ENCODE measurements around the gene GP1BA. TPM values are rescaled to one million over a fixed set of nuclear protein-coding genes. Genes with fewer than 3 reads are reported as not detected.

The GP1BA gene
- total and polyA plus RNA-seq, 2 experiments from 2014 or later: 0.24 TPM; not detected in 1

- no peak for TF ChIP-seq STAT1 (IDR thresholded peaks at IDR 0.05; ENCODE audit: unreplicated experiment)
- TF ChIP-seq CREB1 (CRISPR knock-in tag; IDR thresholded peaks at IDR 0.05; ENCODE audit: low read depth): peak; percentile 92
- no peak for TF ChIP-seq JUNB (IDR thresholded peaks at IDR 0.05; ENCODE audit: unreplicated experiment)
- no peak for TF ChIP-seq ZNF331 (CRISPR knock-in tag; IDR thresholded peaks at IDR 0.05; ENCODE audit: low read depth)
- TF ChIP-seq EZH2 (IDR thresholded peaks at IDR 0.05; ENCODE audit: low read depth, unreplicated experiment): no peak
- TF ChIP-seq, protein P1, sequence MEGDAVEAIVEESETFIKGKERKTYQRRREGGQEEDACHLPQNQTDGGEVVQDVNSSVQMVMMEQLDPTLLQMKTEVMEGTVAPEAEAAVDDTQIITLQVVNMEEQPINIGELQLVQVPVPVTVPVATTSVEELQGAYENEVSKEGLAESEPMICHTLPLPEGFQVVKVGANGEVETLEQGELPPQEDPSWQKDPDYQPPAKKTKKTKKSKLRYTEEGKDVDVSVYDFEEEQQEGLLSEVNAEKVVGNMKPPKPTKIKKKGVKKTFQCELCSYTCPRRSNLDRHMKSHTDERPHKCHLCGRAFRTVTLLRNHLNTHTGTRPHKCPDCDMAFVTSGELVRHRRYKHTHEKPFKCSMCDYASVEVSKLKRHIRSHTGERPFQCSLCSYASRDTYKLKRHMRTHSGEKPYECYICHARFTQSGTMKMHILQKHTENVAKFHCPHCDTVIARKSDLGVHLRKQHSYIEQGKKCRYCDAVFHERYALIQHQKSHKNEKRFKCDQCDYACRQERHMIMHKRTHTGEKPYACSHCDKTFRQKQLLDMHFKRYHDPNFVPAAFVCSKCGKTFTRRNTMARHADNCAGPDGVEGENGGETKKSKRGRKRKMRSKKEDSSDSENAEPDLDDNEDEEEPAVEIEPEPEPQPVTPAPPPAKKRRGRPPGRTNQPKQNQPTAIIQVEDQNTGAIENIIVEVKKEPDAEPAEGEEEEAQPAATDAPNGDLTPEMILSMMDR (conservative IDR thresholded peaks at IDR 0.05; ENCODE audit: low read depth in 2 of 2): peak in 1 of 2 experiments; percentile 21; a peak in 2 of 4 replicates
- TF ChIP-seq, protein P2, sequence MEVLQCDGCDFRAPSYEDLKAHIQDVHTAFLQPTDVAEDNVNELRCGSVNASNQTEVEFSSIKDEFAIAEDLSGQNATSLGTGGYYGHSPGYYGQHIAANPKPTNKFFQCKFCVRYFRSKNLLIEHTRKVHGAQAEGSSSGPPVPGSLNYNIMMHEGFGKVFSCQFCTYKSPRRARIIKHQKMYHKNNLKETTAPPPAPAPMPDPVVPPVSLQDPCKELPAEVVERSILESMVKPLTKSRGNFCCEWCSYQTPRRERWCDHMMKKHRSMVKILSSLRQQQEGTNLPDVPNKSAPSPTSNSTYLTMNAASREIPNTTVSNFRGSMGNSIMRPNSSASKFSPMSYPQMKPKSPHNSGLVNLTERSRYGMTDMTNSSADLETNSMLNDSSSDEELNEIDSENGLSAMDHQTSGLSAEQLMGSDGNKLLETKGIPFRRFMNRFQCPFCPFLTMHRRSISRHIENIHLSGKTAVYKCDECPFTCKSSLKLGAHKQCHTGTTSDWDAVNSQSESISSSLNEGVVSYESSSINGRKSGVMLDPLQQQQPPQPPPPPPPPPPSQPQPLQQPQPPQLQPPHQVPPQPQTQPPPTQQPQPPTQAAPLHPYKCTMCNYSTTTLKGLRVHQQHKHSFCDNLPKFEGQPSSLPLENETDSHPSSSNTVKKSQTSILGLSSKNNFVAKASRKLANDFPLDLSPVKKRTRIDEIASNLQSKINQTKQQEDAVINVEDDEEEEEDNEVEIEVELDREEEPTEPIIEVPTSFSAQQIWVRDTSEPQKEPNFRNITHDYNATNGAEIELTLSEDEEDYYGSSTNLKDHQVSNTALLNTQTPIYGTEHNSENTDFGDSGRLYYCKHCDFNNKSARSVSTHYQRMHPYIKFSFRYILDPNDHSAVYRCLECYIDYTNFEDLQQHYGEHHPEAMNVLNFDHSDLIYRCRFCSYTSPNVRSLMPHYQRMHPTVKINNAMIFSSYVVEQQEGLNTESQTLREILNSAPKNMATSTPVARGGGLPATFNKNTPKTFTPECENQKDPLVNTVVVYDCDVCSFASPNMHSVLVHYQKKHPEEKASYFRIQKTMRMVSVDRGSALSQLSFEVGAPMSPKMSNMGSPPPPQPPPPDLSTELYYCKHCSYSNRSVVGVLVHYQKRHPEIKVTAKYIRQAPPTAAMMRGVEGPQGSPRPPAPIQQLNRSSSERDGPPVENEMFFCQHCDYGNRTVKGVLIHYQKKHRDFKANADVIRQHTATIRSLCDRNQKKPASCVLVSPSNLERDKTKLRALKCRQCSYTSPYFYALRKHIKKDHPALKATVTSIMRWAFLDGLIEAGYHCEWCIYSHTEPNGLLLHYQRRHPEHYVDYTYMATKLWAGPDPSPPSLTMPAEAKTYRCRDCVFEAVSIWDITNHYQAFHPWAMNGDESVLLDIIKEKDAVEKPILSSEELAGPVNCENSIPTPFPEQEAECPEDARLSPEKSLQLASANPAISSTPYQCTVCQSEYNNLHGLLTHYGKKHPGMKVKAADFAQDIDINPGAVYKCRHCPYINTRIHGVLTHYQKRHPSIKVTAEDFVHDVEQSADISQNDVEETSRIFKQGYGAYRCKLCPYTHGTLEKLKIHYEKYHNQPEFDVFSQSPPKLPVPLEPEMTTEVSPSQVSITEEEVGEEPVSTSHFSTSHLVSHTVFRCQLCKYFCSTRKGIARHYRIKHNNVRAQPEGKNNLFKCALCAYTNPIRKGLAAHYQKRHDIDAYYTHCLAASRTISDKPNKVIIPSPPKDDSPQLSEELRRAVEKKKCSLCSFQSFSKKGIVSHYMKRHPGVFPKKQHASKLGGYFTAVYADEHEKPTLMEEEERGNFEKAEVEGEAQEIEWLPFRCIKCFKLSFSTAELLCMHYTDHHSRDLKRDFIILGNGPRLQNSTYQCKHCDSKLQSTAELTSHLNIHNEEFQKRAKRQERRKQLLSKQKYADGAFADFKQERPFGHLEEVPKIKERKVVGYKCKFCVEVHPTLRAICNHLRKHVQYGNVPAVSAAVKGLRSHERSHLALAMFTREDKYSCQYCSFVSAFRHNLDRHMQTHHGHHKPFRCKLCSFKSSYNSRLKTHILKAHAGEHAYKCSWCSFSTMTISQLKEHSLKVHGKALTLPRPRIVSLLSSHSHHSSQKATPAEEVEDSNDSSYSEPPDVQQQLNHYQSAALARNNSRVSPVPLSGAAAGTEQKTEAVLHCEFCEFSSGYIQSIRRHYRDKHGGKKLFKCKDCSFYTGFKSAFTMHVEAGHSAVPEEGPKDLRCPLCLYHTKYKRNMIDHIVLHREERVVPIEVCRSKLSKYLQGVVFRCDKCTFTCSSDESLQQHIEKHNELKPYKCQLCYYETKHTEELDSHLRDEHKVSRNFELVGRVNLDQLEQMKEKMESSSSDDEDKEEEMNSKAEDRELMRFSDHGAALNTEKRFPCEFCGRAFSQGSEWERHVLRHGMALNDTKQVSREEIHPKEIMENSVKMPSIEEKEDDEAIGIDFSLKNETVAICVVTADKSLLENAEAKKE (CRISPR knock-in tag; IDR thresholded peaks at IDR 0.05): no peak
- Mint-ChIP-seq H3K27me3 (ENCODE audit: insufficient read depth, low read depth, poor library complexity) (peaks cover 33% of the 10 kb centered on the region), H3K36me3 (ENCODE audit: low read depth) (peaks cover 14% of the 10 kb centered on the region; the same call in 2 of the 3 replicates), H3K9me3 (no peaks in the 10 kb centered on the region), H3K4me1 (peaks cover 26% of the 10 kb centered on the region), H3K27ac (peak within 1 kb of the TSS; percentile 90), H3K4me3 (peak within 1 kb of the TSS; percentile 85)
- ATAC-seq (peak; percentile 49), DNase-seq (ENCODE audit: low spot score) (peak; percentile 92)
- H3F3A ChIP-seq (replicated peaks; ENCODE audit: low read depth): peaks cover 37% of the 10 kb centered on the region
- H3K36me3 ChIP-seq (ENCODE audit: insufficient read depth): no peaks in the 10 kb centered on the region; the same call in 1 of the 2 replicates
- H2AFZ ChIP-seq: peak within 1 kb of the TSS; percentile 87
- no peaks in the 10 kb centered on the region for H4K20me1 ChIP-seq (replicated peaks; ENCODE audit: insufficient read depth)
- peaks cover 9% of the 10 kb centered on the region for H3K27me3 ChIP-seq (ENCODE audit: insufficient read depth)
- H3K27ac ChIP-seq (ENCODE audit: low read depth): no peak within 1 kb of the TSS
- 0 out of 2 replicates have a peak, but pooled peaks cover 5% of the 10 kb centered on the region for H3K4me1 ChIP-seq (ENCODE audit: insufficient read depth)
- no peaks in the 10 kb centered on the region for H3K79me2 ChIP-seq (replicated peaks; ENCODE audit: insufficient read depth)
- peak within 1 kb of the TSS; percentile 95 for H3K4me2 ChIP-seq
- peak within 1 kb of the TSS; percentile 77 for H3K4me3 ChIP-seq
- no peaks in the 10 kb centered on the region for H3K9me2 ChIP-seq (ENCODE audit: insufficient read depth)
Observed at GRCh38 chr17:4899341-4900230, 32.5 kb upstream of the GP1BA start, which contains the start of gene C17orf107. Gene C17orf107 (plus strand): TSS chr17:4899536. CDS start chr17:4899763, 227 bp downstream.
